Kidney (tissue), 14 donors: ENCODE measurements around the gene MYBPC2. TPM values are rescaled to one million over a fixed set of nuclear protein-coding genes. Genes with fewer than 3 reads are reported as not detected.

Experiments used
- DNase-seq, 5 donors: peaks; one replicate each; pipeline ENCODE4 v3.0.0-alpha.2; 2013 to 2020
- FAIRE-seq: peaks from 2 replicates; lab custom pipeline; 2012; peaks lifted over from hg19 to GRCh38; lab: Jason Lieb, UNC
- H3K27ac ChIP-seq, 2 donors: one replicate each; pipeline ENCODE4 v1.7.0; 2013; ENCODE audit warnings: low read depth in 2 of 2, low read length in 2 of 2, inconsistent platforms in 1 of 2
- H3K27me3 ChIP-seq: one replicate; pipeline ENCODE4 v1.7.1; 2013; ENCODE audit warnings: low read length, inconsistent platforms; ENCODE audit not compliant: control insufficient read depth, insufficient read depth
- H3K36me3 ChIP-seq, 3 donors: one replicate each; pipeline versions ENCODE4 v1.7.0 to v1.7.1; 2013; ENCODE audit warnings: low read length in 3 of 3, control low read depth in 1 of 3, inconsistent platforms in 1 of 3; ENCODE audit not compliant: insufficient read depth in 3 of 3, control insufficient read depth in 2 of 3
- H3K4me1 ChIP-seq, 3 donors: one replicate each; pipeline versions ENCODE4 v1.7.0 to v1.7.1; 2013; ENCODE audit warnings: low read length in 3 of 3, inconsistent platforms in 1 of 3, low read depth in 1 of 3; ENCODE audit not compliant: control insufficient read depth in 2 of 3, insufficient read depth in 2 of 3
- H3K4me3 ChIP-seq, 3 donors: one replicate each; pipeline versions ENCODE4 v1.7.0 to v1.8.1; 2013; ENCODE audit warnings: low read length in 3 of 3, control low read depth in 1 of 3, inconsistent platforms in 1 of 3
- H3K9ac ChIP-seq, 3 donors: one replicate each; pipeline versions ENCODE4 v1.7.0 to v1.7.1; 2013; ENCODE audit warnings: low read length in 3 of 3, control low read depth in 1 of 3, inconsistent platforms in 1 of 3
- H3K9me3 ChIP-seq, 3 donors: one replicate each; pipeline versions ENCODE4 v1.7.0 to v1.7.1; 2013; ENCODE audit warnings: low read length in 3 of 3, control low read depth in 1 of 3, inconsistent platforms in 1 of 3; ENCODE audit not compliant: control insufficient read depth in 2 of 3, insufficient read depth in 1 of 3
- CTCF ChIP-seq: IDR thresholded peaks from 3 replicates; pipeline ENCODE4 v1.5.1; 2012; ENCODE audit warnings: mild to moderate bottlenecking, moderate library complexity, borderline replicate concordance; ENCODE audit not compliant: insufficient read depth; ENCODE audit errors: extremely low read depth
- intact Hi-C: fragments of 100-400 bp; cut with DNase I; formaldehyde crosslinking; loops from one replicate; pipeline ENCODE4 v1.11.1; 2022
- polyA plus RNA-seq: library from polyadenylated mRNA; stranded (reverse); fragments of 350-450 nt; fragmentation: Illumina TruSeq; extraction: RNeasy Lipid Tissue Mini Kit (QIAGEN cat#74804); gene quantifications from one replicate; pipeline ENCODE4 v1.2.3, GENCODE V29; 2014; ENCODE audit warnings: low read depth, low replicate concordance; ENCODE audit not compliant: insufficient read depth
- total RNA-seq: library from RNA; stranded (reverse); fragmentation: NEBNext Ultra II Directional; extraction: Animal tissue kit (Norgen Biotek cat#: 25700); gene quantifications from one replicate; pipeline ENCODE4 v1.2.1, GENCODE V29; 2021
- donor health status: control.
- donor health status: control.
- donor health status: control.
- donor health status: control.
- donor health status: control.
- donor health status: DM: yes; HTN: yes; CAD: no.
- donor health status: Normal renal cell carcinoma (clear cell type).

Gene MYBPC2
- total and polyA plus RNA-seq, 2 donors from 2014 or later = 0.98 TPM; not detected in 1

- TF ChIP-seq CTCF = no peak
- no peak for FAIRE-seq
These were observed 30.0 kb upstream of the MYBPC2 start for GRCh38 chr19:50402544-50403301.

GRCh38 chr19:50406156-50406820, 26.4 kb upstream of the MYBPC2 start:
- DNase-seq = peak in 1 of 5 donors; percentile 43
- H3K4me1 ChIP-seq = no peaks in the 10 kb centered on the region
- no peak overlapping the region for H3K9ac ChIP-seq
- H3K4me3 ChIP-seq = no peak overlapping the region
- no peak for FAIRE-seq
- H3K36me3 ChIP-seq = no peaks in the 10 kb centered on the region
- no peak for TF ChIP-seq CTCF
- H3K27ac ChIP-seq = no peak overlapping the region
- no peaks in the 10 kb centered on the region for H3K27me3 ChIP-seq
- no peaks in the 10 kb centered on the region for H3K9me3 ChIP-seq
- intact Hi-C loops = no loop called here

More at GRCh38 chr19:50402544-50403301, 30.0 kb upstream of the MYBPC2 start:
- H3K4me3 ChIP-seq = no peak overlapping the region
- no peak for DNase-seq
- no peak overlapping the region for H3K9ac ChIP-seq
- intact Hi-C loops = no loop called here
- H3K4me1 ChIP-seq = no peaks in the 10 kb centered on the region
- H3K27ac ChIP-seq = no peak overlapping the region
- no peaks in the 10 kb centered on the region for H3K36me3 ChIP-seq
- no peaks in the 10 kb centered on the region for H3K27me3 ChIP-seq
- no peaks in the 10 kb centered on the region for H3K9me3 ChIP-seq

- H3K9ac ChIP-seq = no peak overlapping the region
- no peaks in the 10 kb centered on the region for H3K36me3 ChIP-seq
- H3K27ac ChIP-seq = no peak overlapping the region
- intact Hi-C loops = no loop called here
- H3K9me3 ChIP-seq = no peaks in the 10 kb centered on the region
- TF ChIP-seq CTCF = no peak
- no peaks in the 10 kb centered on the region for H3K27me3 ChIP-seq
- peak in 1 of 5 donors; percentile 40 for DNase-seq
- no peak for FAIRE-seq
- no peak overlapping the region for H3K4me3 ChIP-seq
- no peaks in the 10 kb centered on the region for H3K4me1 ChIP-seq
These were observed 25.9 kb upstream of the MYBPC2 start for GRCh38 chr19:50406829-50407228.
